Body of pancreas (tissue), 4 donors: Measurements from ENCODE around the gene CAMTA1.

Experiments
- CTCF ChIP-seq, 7 experiments: fragments of 450-650 bp in 4 of 7; fragments of 200-600 bp in 3 of 7; sonication (generic) in 3 of 7; IDR thresholded peaks; one replicate each; pipeline ENCODE4 v1.5.1; 2016 to 2019; ENCODE audit warnings: antibody characterized with exemption in 7 of 7
- POLR2A ChIP-seq, 3 donors: fragments of 450-650 bp; IDR thresholded peaks; one replicate each; pipeline ENCODE4 v1.6.1; 2016; ENCODE audit warnings: antibody characterized with exemption in 3 of 3, mild to moderate bottlenecking in 2 of 3

- TF ChIP-seq CTCF (IDR thresholded peaks at IDR 0.05) (no peak), POLR2A (IDR thresholded peaks at IDR 0.05) (no peak)
These were observed 175.6 kb downstream of the CAMTA1 start for GRCh38 chr1:6960860-6961259.
